ENCODE data around the gene TRMT11.

Gene TRMT11

GRCh38 chr6:126077810-126078776, 91.8 kb downstream of the TRMT11 start:
- DNase-seq = no peak

- DNase-seq = no peak
Measured at GRCh38 chr6:126083875-126084274, 97.5 kb downstream of the TRMT11 start.

GRCh38 chr6:126086560-126086959, 100.2 kb downstream of the TRMT11 start:
- DNase-seq = no peak
